ENCODE measurements around the gene NLE1.
A peak's percentile ranks its signal among the peaks of the same experiment; 100 is the strongest.
"Not testable (repeated sequence)": the region's sequence is repeated elsewhere in the genome, so short reads cannot be mapped to it uniquely, and the experiment has no call there.

The NLE1 gene

GRCh38 chr17:35141681-35142466 is at the start of gene NLE1:
Gene NLE1, minus strand, starts transcription at chr17:35142303. Its CDS starts 28 bp downstream, at chr17:35142275.
- peak; percentile 66 for DNase-seq

- no peak for DNase-seq
Measured at GRCh38 chr17:35191001-35191695, 49.0 kb upstream of the NLE1 start.

GRCh38 chr17:35189291-35189690 is 47.2 kb upstream of the NLE1 start:
- DNase-seq: no peak

- no peak for DNase-seq
Measured at GRCh38 chr17:35188111-35188510, 46.0 kb upstream of the NLE1 start.

- DNase-seq: no peak
Measured at GRCh38 chr17:35187481-35187880, 45.4 kb upstream of the NLE1 start.

- no peak for DNase-seq
Measured at GRCh38 chr17:35185849-35186248, 43.7 kb upstream of the NLE1 start.

- no peak for DNase-seq
Measured at GRCh38 chr17:35184274-35184673, 42.2 kb upstream of the NLE1 start.

- no peak for DNase-seq
Measured at GRCh38 chr17:35183332-35183731, 41.2 kb upstream of the NLE1 start.

- DNase-seq: not testable (repeated sequence)
Measured at GRCh38 chr17:35179379-35179778, 37.3 kb upstream of the NLE1 start.

GRCh38 chr17:35176897-35177296 is 34.8 kb upstream of the NLE1 start:
- DNase-seq: no peak

GRCh38 chr17:35175638-35176415 is 33.7 kb upstream of the NLE1 start:
- no peak for DNase-seq

- DNase-seq: no peak
Measured at GRCh38 chr17:35174835-35175334, 32.8 kb upstream of the NLE1 start.

- not testable (repeated sequence) for DNase-seq
Measured at GRCh38 chr17:35172321-35172720, 30.2 kb upstream of the NLE1 start.

GRCh38 chr17:35171834-35172233 is 29.7 kb upstream of the NLE1 start:
- no peak for DNase-seq

GRCh38 chr17:35170968-35171771 is 29.1 kb upstream of the NLE1 start:
- no peak for DNase-seq

GRCh38 chr17:35169835-35170363 is 27.8 kb upstream of the NLE1 start:
- DNase-seq: no peak

- DNase-seq: no peak
Measured at GRCh38 chr17:35167666-35168065, 25.6 kb upstream of the NLE1 start.

GRCh38 chr17:35167046-35167445 is 24.9 kb upstream of the NLE1 start:
- no peak for DNase-seq

- DNase-seq: no peak
Measured at GRCh38 chr17:35166526-35166925, 24.4 kb upstream of the NLE1 start.

- DNase-seq: no peak
Measured at GRCh38 chr17:35164716-35165115, 22.6 kb upstream of the NLE1 start.

GRCh38 chr17:35163886-35164285 is 21.8 kb upstream of the NLE1 start:
- DNase-seq: no peak

- no peak for DNase-seq
Measured at GRCh38 chr17:35162755-35163154, 20.7 kb upstream of the NLE1 start.
